Measurements from ENCODE around the gene CRBN.

The CRBN gene

GRCh38 chr3:3109407-3110298 lies 69.8 kb downstream of the CRBN start:
- no peak for DNase-seq

DNA sequence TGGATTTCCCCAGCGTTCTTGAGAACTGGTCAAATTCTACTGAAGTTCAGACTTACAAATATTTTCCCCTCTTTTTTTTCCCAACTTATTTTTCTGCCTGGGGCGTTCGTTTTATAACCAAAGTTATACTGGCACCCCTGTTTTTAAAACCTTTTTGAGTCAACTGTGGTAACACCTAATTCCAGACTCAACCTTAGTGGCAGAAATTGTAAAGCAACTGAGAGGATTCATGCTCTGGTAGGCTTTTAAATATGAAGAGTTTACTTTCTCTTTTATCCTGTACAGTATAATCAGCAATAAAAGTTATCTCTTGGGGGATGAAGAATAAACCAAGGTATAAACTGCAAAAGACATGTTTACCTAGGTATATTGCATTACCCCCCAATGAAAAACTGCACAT lies 71.6 kb downstream of the CRBN start:
- no peak for DNase-seq

- no peak for DNase-seq
Measured at GRCh38 chr3:3107181-3107580, 72.3 kb downstream of the CRBN start.

DNA sequence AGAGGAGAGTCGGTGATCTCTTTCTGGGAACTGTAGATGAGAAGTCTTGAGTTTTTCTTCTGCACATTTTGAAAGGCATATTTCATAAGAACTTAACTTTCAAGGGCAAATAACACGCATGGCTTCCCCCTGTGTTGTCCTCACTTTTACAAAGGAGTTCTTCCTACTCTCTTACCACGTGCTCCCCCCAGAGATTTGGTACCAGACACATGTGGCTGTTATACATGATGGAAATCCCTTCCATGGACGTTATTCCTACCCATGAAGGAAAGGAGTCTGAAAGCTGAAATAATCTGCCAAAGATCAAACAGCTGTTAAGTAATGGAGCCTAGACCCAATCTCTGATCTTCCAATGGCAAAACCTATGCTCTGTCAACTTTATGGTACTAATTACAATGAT lies 73.7 kb downstream of the CRBN start:
- no peak for DNase-seq

- no peak for DNase-seq
Measured at GRCh38 chr3:3105246-3105645, 74.2 kb downstream of the CRBN start.

DNA sequence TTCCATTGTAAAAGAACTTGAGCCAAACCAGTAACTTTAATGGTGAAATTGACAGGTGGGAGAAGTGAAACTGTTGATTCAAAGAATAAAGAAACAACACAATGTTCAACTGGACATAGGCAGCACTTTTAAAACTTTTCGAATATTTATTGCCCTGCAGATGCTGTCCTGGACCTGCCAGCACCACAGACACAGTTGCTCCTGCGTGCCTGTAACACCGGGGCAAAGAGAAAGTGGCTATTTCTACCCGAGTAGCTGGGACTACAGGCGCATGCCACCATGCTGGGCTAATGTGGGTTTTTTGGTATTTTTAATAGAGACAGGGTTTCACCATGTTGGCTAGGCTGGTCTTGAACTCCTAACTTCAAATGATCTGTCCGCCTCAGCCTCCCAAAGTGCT lies 76.7 kb downstream of the CRBN start:
- DNase-seq, result no peak

DNA sequence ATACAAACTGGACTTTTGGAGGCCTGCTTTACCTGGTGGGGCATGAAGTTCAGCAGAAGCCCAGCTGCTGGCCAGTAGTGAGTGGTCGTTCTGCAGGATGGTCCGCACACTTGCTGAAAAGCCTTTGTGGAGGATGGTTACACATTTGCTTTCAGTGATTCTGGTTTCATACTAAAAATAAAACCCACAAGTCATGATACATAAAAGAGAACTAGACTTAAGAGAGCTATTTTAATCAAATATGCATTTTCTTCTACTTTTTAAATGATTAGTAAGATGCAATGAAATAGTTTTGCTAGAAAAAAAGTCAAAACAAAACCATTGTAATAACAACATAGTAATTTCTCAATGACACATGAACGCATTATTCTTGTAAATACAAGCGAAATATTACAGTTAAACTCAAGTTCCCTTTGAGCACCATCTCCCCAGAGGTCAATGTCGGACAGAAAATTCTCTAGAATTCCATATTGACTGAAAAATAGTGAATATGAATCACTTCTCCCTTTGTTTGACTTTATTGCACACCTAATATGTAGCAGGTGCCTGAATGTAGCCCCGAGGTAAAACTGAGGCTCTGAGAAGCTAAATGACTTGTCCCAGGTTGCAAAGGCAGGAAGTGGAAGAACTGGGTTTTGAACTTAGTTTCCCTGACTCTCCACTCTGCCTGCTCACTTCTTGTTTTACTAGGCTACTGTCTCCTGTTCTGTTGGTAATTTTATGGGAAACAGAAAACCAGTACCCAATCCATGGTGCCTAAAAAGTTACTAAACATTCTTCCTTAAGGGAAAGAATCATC lies 77.6 kb downstream of the CRBN start:
- no peak for DNase-seq

Measured in NCI-H446 treated with DMSO at 0.1 percent for 48 hours (cell line).